Prostate gland (tissue), 2 donors: ENCODE measurements around the gene CBL. TPM values are rescaled to one million over a fixed set of nuclear protein-coding genes. Genes with fewer than 3 reads are reported as not detected.
A peak's percentile ranks its signal among the peaks of the same experiment; 100 is the strongest.

Source experiments
- DNase-seq: peaks from one replicate; pipeline ENCODE4 v3.0.0-alpha.2; 2019; ENCODE audit warnings: low spot score
- H3K27ac ChIP-seq, 2 donors: fragments of 200-600 bp; sonication (generic); 2 replicates each; pipeline ENCODE4 v1.5.1; 2017 to 2019
- H3K27me3 ChIP-seq: fragments of 200-600 bp; sonication (generic); replicated peaks from 2 replicates; pipeline ENCODE4 v1.5.1; 2019; ENCODE audit not compliant: insufficient read depth
- H3K36me3 ChIP-seq, 2 donors: fragments of 200-600 bp; sonication (generic); 1 replicate in 1 of 2; 2 replicates in 1 of 2; pipeline versions ENCODE4 v1.5.1 to v1.8.1; 2017 to 2019
- H3K4me1 ChIP-seq: fragments of 200-600 bp; sonication (generic); replicated peaks from 2 replicates; pipeline ENCODE4 v1.5.1; 2019
- H3K4me3 ChIP-seq, 2 donors: fragments of 200-600 bp; sonication (generic); 2 replicates each; pipeline ENCODE4 v1.5.1; 2017 to 2019
- H3K9me3 ChIP-seq: fragments of 200-600 bp; sonication (generic); 2 replicates; pipeline ENCODE4 v1.5.1; 2017
- CTCF ChIP-seq, 4 experiments: fragments of 200-600 bp in 2 of 4; fragments of 450-650 bp in 2 of 4; sonication (generic) in 2 of 4; IDR thresholded peaks; 1 replicate in 3 of 4; 2 replicates in 1 of 4; pipeline ENCODE4 v1.5.1; 2016 to 2019; ENCODE audit warnings: antibody characterized with exemption in 4 of 4, mild to moderate bottlenecking in 2 of 4, moderate library complexity in 2 of 4
- POLR2A ChIP-seq: fragments of 450-650 bp; IDR thresholded peaks from one replicate; pipeline ENCODE4 v1.6.1; 2016; ENCODE audit warnings: antibody characterized with exemption, mild to moderate bottlenecking
- POLR2AphosphoS5 ChIP-seq: sonication (generic); formaldehyde crosslinking; IDR thresholded peaks from one replicate; pipeline ENCODE4 v1.6.1; 2017; ENCODE audit warnings: antibody characterized with exemption
- WGBS: methylation state at CpG from one replicate; pipeline ENCODE4 v1.1.5; 2018; 5-methylcytosine and 5-hydroxymethylcytosine counted together
- intact Hi-C: fragments of 100-400 bp; cut with DNase I; formaldehyde crosslinking; loops from one replicate; pipeline ENCODE4 v1.14.2; 2022
- total RNA-seq, 2 donors: library from RNA; depleted of rRNA; stranded (reverse); fragments of >200 nt; gene quantifications; one replicate each; pipeline ENCODE4 v1.1.0, GENCODE V29; 2016

The CBL gene
- 10 to 100 TPM in 1 of 2 donors, 1 to 10 TPM in 1; 9.8 to 38.8 TPM for total RNA-seq

- peak; percentile 94 for DNase-seq
- Histone ChIP-seq H3K27me3 (no peaks in the 10 kb centered on the region), H3K4me1 (no peaks in the 10 kb centered on the region), H3K9me3 (no peaks in the 10 kb centered on the region), H3K36me3 (no peaks in the 10 kb centered on the region), H3K4me3 (peak within 1 kb of the TSS; percentile 90 to 94), H3K27ac (peak within 1 kb of the TSS; percentile 96 to 98)
- WGBS = under 1% methylated on average over 58 of the region's 88 CpGs
- TF ChIP-seq CTCF (IDR thresholded peaks at IDR 0.05) (peak; percentile 78 to 91 (median 90)), POLR2AphosphoS5 (peak; percentile 72), POLR2A (peak; percentile 63)
- intact Hi-C loops = loop anchor here (2.0 to 5.0 kb wide), 3 partner anchors 81 to 133 kb away; no protein-coding TSS in a partner anchor
These were observed at the start of gene CBL for GRCh38 chr11:119205574-119206510. TSS of gene CBL (plus strand) at chr11:119206339. CDS start at chr11:119206418, 79 bp downstream.

- WGBS = 83% methylated on average over 10 of the region's 10 CpGs
- Histone ChIP-seq H3K27me3 (no peaks in the 10 kb centered on the region), H3K36me3 (no peaks in the 10 kb centered on the region), H3K4me1 (no peaks in the 10 kb centered on the region), H3K9me3 (no peaks in the 10 kb centered on the region), H3K4me3 (no peak overlapping the region), H3K27ac (no peak overlapping the region)
- intact Hi-C loops = no loop called here
- DNase-seq = no peak
- no peak for TF ChIP-seq CTCF (IDR thresholded peaks at IDR 0.05)
- TF ChIP-seq POLR2AphosphoS5 = no peak
- no peak for TF ChIP-seq POLR2A
These were observed 49.6 kb upstream of the CBL start for GRCh38 chr11:119156496-119156895.

GRCh38 chr11:119157063-119157462 lies 49.1 kb upstream of the CBL start:
- intact Hi-C loops = no loop called here
- Histone ChIP-seq H3K4me3 (no peak overlapping the region), H3K27ac (no peak overlapping the region), H3K4me1 (no peaks in the 10 kb centered on the region), H3K9me3 (no peaks in the 10 kb centered on the region), H3K27me3 (no peaks in the 10 kb centered on the region), H3K36me3 (no peaks in the 10 kb centered on the region)
- TF ChIP-seq POLR2A (no peak), POLR2AphosphoS5 (no peak), CTCF (IDR thresholded peaks at IDR 0.05) (no peak)
- DNase-seq = no peak
- WGBS = 55% methylated on average over 3 of the region's 3 CpGs

- H3K27me3 ChIP-seq = no peaks in the 10 kb centered on the region
- DNase-seq = no peak
- intact Hi-C loops = no loop called here
- H3K4me1 ChIP-seq = no peaks in the 10 kb centered on the region
- TF ChIP-seq POLR2AphosphoS5 (no peak), CTCF (IDR thresholded peaks at IDR 0.05) (no peak), POLR2A (no peak)
- H3K4me3 ChIP-seq = no peak overlapping the region
- H3K9me3 ChIP-seq = no peaks in the 10 kb centered on the region
- no peaks in the 10 kb centered on the region for H3K36me3 ChIP-seq
- H3K27ac ChIP-seq = no peak overlapping the region
- 90% methylated on average over 13 of the region's 13 CpGs for WGBS
These were observed 47.7 kb upstream of the CBL start for GRCh38 chr11:119158467-119158866.

- H3K36me3 ChIP-seq = no peaks in the 10 kb centered on the region
- H3K4me3 ChIP-seq = no peak overlapping the region
- 90% methylated on average over 9 of the region's 9 CpGs for WGBS
- H3K27ac ChIP-seq = no peak overlapping the region
- TF ChIP-seq POLR2A = no peak
- no peak for TF ChIP-seq POLR2AphosphoS5
- no peak for TF ChIP-seq CTCF (IDR thresholded peaks at IDR 0.05)
- no peaks in the 10 kb centered on the region for H3K4me1 ChIP-seq
- intact Hi-C loops = no loop called here
- DNase-seq = no peak
- H3K27me3 ChIP-seq = no peaks in the 10 kb centered on the region
- H3K9me3 ChIP-seq = no peaks in the 10 kb centered on the region
These were observed 46.0 kb upstream of the CBL start for GRCh38 chr11:119160151-119160550.
